Transverse colon (tissue), 4 donors: ENCODE measurements around the gene LRBA. TPM values are rescaled to one million over a fixed set of nuclear protein-coding genes. Genes with fewer than 3 reads are reported as not detected.

Source experiments
- DNase-seq: peaks from one replicate; pipeline ENCODE4 v3.0.0-alpha.2; 2019
- H3K27ac ChIP-seq, 4 donors: fragments of 200-600 bp; sonication (generic); 2 replicates each; pipeline ENCODE4 v1.5.1; 2016 to 2018; ENCODE audit warnings: inconsistent platforms in 4 of 4
- H3K27me3 ChIP-seq: fragments of 200-600 bp; sonication (generic); 2 replicates; pipeline ENCODE4 v1.5.1; 2017; ENCODE audit warnings: inconsistent platforms
- H3K36me3 ChIP-seq, 4 donors: fragments of 200-600 bp; sonication (generic); 2 replicates each; pipeline ENCODE4 v1.5.1; 2017 to 2019; ENCODE audit warnings: inconsistent platforms in 4 of 4
- H3K4me1 ChIP-seq, 4 donors: fragments of 200-600 bp; sonication (generic); 2 replicates each; pipeline ENCODE4 v1.5.1; 2017 to 2020; ENCODE audit warnings: inconsistent platforms in 4 of 4
- H3K4me3 ChIP-seq, 4 donors: fragments of 200-600 bp; sonication (generic); 1 replicate in 1 of 4; 2 replicates in 3 of 4; pipeline versions ENCODE4 v1.5.1 to v1.6.1; 2017 to 2019; ENCODE audit warnings: inconsistent platforms in 4 of 4
- H3K9me3 ChIP-seq, 2 donors: fragments of 200-600 bp; sonication (generic); 2 replicates each; pipeline ENCODE4 v1.5.1; 2017 to 2019; ENCODE audit warnings: inconsistent platforms in 2 of 2
- EP300 ChIP-seq: sonication (generic); formaldehyde crosslinking; IDR thresholded peaks from one replicate; pipeline ENCODE4 v1.6.1; 2017; ENCODE audit warnings: antibody characterized with exemption, low read depth
- POLR2A ChIP-seq: fragments of 450-650 bp; IDR thresholded peaks from one replicate; pipeline ENCODE4 v1.6.1; 2016; ENCODE audit warnings: antibody characterized with exemption, mild to moderate bottlenecking, moderate library complexity
- POLR2AphosphoS5 ChIP-seq, 3 donors: sonication (generic); formaldehyde crosslinking; IDR thresholded peaks; one replicate each; pipeline ENCODE4 v1.6.1; 2016; ENCODE audit warnings: antibody characterized with exemption in 3 of 3
- WGBS, 2 donors: methylation state at CpG; one replicate each; pipeline ENCODE4 v1.1.5; 2018; ENCODE audit warnings: low coverage in 1 of 2; 5-methylcytosine and 5-hydroxymethylcytosine counted together
- in situ Hi-C, 4 donors: fragments of 200-750 bp; cut with MboI; loops; one replicate each; pipeline versions ENCODE4 v1.15.0 to v1.15.1; 2017; ENCODE audit warnings: low sequenced_read_pairs in 3 of 4, low pct_ligation_motif_present in 1 of 4, low pct_unique_long_range_greater_than_20kb in 1 of 4
- intact Hi-C: fragments of 100-400 bp; cut with DNase I; formaldehyde crosslinking; loops from one replicate; pipeline ENCODE4 v1.15.1; 2023; ENCODE audit warnings: low total_unique reads
- total RNA-seq, 4 donors: library from RNA; depleted of rRNA; stranded (reverse); fragments of >200 nt; gene quantifications; one replicate each; pipeline ENCODE4 v1.1.0, GENCODE V29; 2016
- TF ChIP-seq, protein P1 (sequence below), 5 experiments: fragments of 200-600 bp in 3 of 5; fragments of 450-650 bp in 2 of 5; sonication (generic) in 3 of 5; IDR thresholded peaks; 1 replicate in 2 of 5; 2 replicates in 3 of 5; pipeline ENCODE4 v1.5.1; 2016 to 2017; ENCODE audit warnings: antibody characterized with exemption in 5 of 5, inconsistent platforms in 3 of 5, mild to moderate bottlenecking in 2 of 5, moderate library complexity in 1 of 5

Gene LRBA
- total RNA-seq, 4 donors from 2014 or later, result 82.7 to 125 (median 112) TPM

DNA sequence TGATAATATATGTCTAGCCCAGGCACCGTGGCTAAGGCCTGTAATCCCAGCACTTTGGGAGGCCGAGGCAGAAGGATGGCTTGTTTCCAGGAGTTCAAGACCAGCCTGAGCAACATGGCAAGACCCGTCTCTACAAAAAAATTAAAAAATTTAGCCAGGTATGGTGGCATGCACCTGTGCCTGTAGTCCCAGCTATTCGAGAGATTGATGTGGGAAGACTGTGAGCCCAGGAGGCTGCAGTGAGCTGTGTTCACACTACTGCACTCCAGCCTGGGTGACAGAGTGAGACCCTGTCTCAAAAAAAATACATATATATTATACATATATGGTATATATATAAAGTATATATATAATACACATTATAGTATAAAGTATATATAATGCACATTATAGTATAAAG, 595.1 kb downstream of the LRBA start:
- no peak overlapping the region for H3K4me3 ChIP-seq
- 99 to 100% methylated on average over 1 to 4 of the region's 4 CpGs for WGBS, 2 donors
- in situ Hi-C loops, result no loop called here
- no peaks in the 10 kb centered on the region for H3K36me3 ChIP-seq
- no peaks in the 10 kb centered on the region for H3K9me3 ChIP-seq
- no peaks in the 10 kb centered on the region for H3K4me1 ChIP-seq
- DNase-seq, result no peak
- intact Hi-C loops, result no loop called here
- H3K27me3 ChIP-seq, result no peaks in the 10 kb centered on the region
- no peak overlapping the region for H3K27ac ChIP-seq
- TF ChIP-seq EP300 (no peak), POLR2AphosphoS5 (IDR thresholded peaks at IDR 0.05) (no peak), POLR2A (no peak)
- TF ChIP-seq, protein P1, sequence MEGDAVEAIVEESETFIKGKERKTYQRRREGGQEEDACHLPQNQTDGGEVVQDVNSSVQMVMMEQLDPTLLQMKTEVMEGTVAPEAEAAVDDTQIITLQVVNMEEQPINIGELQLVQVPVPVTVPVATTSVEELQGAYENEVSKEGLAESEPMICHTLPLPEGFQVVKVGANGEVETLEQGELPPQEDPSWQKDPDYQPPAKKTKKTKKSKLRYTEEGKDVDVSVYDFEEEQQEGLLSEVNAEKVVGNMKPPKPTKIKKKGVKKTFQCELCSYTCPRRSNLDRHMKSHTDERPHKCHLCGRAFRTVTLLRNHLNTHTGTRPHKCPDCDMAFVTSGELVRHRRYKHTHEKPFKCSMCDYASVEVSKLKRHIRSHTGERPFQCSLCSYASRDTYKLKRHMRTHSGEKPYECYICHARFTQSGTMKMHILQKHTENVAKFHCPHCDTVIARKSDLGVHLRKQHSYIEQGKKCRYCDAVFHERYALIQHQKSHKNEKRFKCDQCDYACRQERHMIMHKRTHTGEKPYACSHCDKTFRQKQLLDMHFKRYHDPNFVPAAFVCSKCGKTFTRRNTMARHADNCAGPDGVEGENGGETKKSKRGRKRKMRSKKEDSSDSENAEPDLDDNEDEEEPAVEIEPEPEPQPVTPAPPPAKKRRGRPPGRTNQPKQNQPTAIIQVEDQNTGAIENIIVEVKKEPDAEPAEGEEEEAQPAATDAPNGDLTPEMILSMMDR (IDR thresholded peaks at IDR 0.05), result no peak

DNA sequence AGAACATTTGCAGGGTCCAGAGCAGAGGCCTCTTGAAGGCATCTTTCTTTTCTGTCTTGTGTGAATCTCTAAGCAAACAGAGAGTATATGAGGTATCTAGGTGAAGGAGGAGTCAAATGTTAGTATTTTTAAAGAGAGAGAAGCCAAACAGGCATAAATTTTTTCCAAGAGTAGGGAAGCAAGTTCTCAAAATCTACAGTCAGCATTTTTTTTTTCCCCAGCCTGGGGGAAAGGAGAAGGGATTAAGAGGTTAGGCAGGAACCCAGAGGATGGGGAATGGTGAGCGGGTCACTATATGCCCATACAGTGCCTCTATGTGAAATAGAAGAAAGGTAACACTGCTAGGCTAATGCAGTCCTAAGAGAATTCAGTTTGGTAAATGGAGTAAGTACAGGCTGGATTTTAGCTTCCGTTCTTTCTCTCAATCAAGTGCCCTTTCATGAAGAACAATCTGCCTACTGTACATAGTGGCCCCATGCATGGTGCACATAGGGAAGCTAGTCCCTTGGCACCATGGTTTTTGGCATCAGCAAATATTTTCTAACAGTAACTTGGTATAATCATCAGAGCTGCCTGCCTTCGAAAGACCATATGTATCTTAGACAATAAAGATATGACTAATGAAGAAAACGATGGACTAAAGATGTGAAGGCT, 596.2 kb downstream of the LRBA start:
- Histone ChIP-seq H3K27ac (no peak overlapping the region), H3K27me3 (no peaks in the 10 kb centered on the region), H3K4me3 (no peak overlapping the region), H3K36me3 (no peaks in the 10 kb centered on the region), H3K4me1 (no peaks in the 10 kb centered on the region), H3K9me3 (no peaks in the 10 kb centered on the region)
- intact Hi-C loops, result no loop called here
- in situ Hi-C loops, result no loop called here
- TF ChIP-seq, protein P1 (IDR thresholded peaks at IDR 0.05), result no peak
- TF ChIP-seq EP300 (no peak), POLR2AphosphoS5 (IDR thresholded peaks at IDR 0.05) (no peak), POLR2A (no peak)
- DNase-seq, result no peak
- 95 to 97% methylated on average over 3 to 4 of the region's 4 CpGs for WGBS, 2 donors

DNA sequence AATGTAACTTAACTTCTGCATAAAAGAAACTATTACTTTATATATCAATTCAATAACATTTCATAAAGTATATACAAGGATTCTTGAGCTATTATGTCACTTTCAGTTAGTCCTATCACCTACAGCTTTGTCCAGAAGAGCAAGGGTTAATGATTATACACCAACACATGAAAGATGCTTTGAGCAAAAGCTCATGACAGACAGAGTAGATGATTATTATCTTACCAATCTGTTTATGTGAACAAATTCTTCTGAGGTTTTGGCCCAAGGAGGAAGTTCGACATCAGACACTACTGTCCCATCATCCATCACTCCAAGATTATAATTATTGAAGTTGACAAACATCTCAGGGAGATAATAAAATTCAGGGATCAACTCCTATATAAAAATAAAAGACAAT, 599.9 kb downstream of the LRBA start:
- WGBS, 2 donors, result 50 to 66% methylated on average over 1 of the region's 1 CpG
- no peak for DNase-seq
- Histone ChIP-seq H3K4me1 (no peaks in the 10 kb centered on the region), H3K27ac (no peak overlapping the region), H3K4me3 (no peak overlapping the region), H3K9me3 (no peaks in the 10 kb centered on the region), H3K36me3 (no peaks in the 10 kb centered on the region), H3K27me3 (no peaks in the 10 kb centered on the region)
- TF ChIP-seq POLR2A (no peak), POLR2AphosphoS5 (IDR thresholded peaks at IDR 0.05) (no peak), EP300 (no peak)
- TF ChIP-seq, protein P1 (IDR thresholded peaks at IDR 0.05), result no peak
- intact Hi-C loops, result no loop called here
- in situ Hi-C loops, result no loop called here

DNA sequence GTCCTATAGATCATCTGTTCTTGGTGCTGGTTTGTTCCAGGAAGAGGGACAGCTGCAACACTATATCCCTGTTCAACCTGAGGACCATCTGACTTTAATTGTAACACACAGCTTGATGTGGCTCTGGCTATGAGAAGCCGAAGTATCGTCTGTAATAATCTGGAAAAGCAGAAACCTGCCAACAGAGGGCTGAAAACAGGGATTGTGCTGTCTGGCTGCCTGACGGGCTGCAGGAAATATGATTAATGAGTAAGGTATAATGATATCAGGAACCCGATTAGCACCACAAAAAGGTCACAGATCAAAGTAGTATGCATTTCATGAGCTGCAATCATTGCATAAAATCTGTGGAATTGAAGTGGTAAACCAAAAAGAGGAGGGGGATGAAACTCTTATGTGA, 603.6 kb downstream of the LRBA start:
- Histone ChIP-seq H3K27me3 (no peaks in the 10 kb centered on the region), H3K4me1 (no peaks in the 10 kb centered on the region)
- in situ Hi-C loops, result no loop called here

More for the DNA sequence above, 603.6 kb downstream of the LRBA start:
- 78 to 94% methylated on average over 4 of the region's 4 CpGs for WGBS, 2 donors
- TF ChIP-seq POLR2A (no peak), EP300 (no peak), POLR2AphosphoS5 (IDR thresholded peaks at IDR 0.05) (no peak)
- TF ChIP-seq, protein P1 (IDR thresholded peaks at IDR 0.05), result no peak
- intact Hi-C loops, result no loop called here
- Histone ChIP-seq H3K36me3 (no peaks in the 10 kb centered on the region), H3K4me3 (no peak overlapping the region), H3K9me3 (no peaks in the 10 kb centered on the region), H3K27ac (no peak overlapping the region)
- no peak for DNase-seq
